Measurements from ENCODE around the gene GAMT. TPM values are rescaled to one million over a fixed set of nuclear protein-coding genes. Genes with fewer than 3 reads are reported as not detected.

Gene GAMT
- total RNA-seq, 1 donor: 23.3 TPM

- H3K4me3 ChIP-seq (ENCODE audit: low read depth, low read length): peak overlapping the region; percentile 88
- TF ChIP-seq CTCF (IDR thresholded peaks at IDR 0.05; ENCODE audit: insufficient read depth, low read depth, low read length): no peak
- peak; percentile 40 for DNase-seq (ENCODE audit: low read depth)
Observed at GRCh38 chr19:1355568-1356507, 45.5 kb downstream of the GAMT start.

- H3K4me3 ChIP-seq (ENCODE audit: low read depth, low read length): peak overlapping the region; percentile 88
Observed at GRCh38 chr19:1354970-1355567, 46.3 kb downstream of the GAMT start.

GRCh38 chr19:1353144-1353543, 48.2 kb downstream of the GAMT start:
- no peak overlapping the region for H3K4me3 ChIP-seq (ENCODE audit: low read depth, low read length)
- TF ChIP-seq CTCF (IDR thresholded peaks at IDR 0.05; ENCODE audit: insufficient read depth, low read depth, low read length): no peak
- DNase-seq (ENCODE audit: low read depth): no peak

More at GRCh38 chr19:1354970-1355567, 46.3 kb downstream of the GAMT start:
- DNase-seq (ENCODE audit: low read depth): no peak
- TF ChIP-seq CTCF (IDR thresholded peaks at IDR 0.05; ENCODE audit: insufficient read depth, low read depth, low read length): no peak

- no peak for DNase-seq (ENCODE audit: low read depth)
- H3K4me3 ChIP-seq (ENCODE audit: low read depth, low read length): no peak overlapping the region
- no peak for TF ChIP-seq CTCF (IDR thresholded peaks at IDR 0.05; ENCODE audit: insufficient read depth, low read depth, low read length)
Observed at GRCh38 chr19:1351381-1351851, 49.9 kb downstream of the GAMT start.

- TF ChIP-seq CTCF (IDR thresholded peaks at IDR 0.05; ENCODE audit: insufficient read depth, low read depth, low read length): no peak
Observed at GRCh38 chr19:1350867-1351266, 50.5 kb downstream of the GAMT start.

GRCh38 chr19:1349211-1349610, 52.1 kb downstream of the GAMT start:
- TF ChIP-seq CTCF (IDR thresholded peaks at IDR 0.05; ENCODE audit: insufficient read depth, low read depth, low read length): no peak
- no peak for DNase-seq (ENCODE audit: low read depth)
- no peak overlapping the region for H3K4me3 ChIP-seq (ENCODE audit: low read depth, low read length)

More at GRCh38 chr19:1350867-1351266, 50.5 kb downstream of the GAMT start:
- H3K4me3 ChIP-seq (ENCODE audit: low read depth, low read length): no peak overlapping the region
- DNase-seq (ENCODE audit: low read depth): no peak

Other genes starting within 250 kb of the GAMT start
- 69.5 and 69.9 TPM in 2 replicates for gene SBNO2, start 227.3 kb downstream of the GAMT start, total RNA-seq
- 90.8 and 94.1 TPM in 2 replicates for gene STK11, start 195.8 kb downstream of the GAMT start, total RNA-seq
- 5.8 and 6.0 TPM in 2 replicates for gene CBARP, start 163.5 kb downstream of the GAMT start, total RNA-seq
- gene ATP5F1D, start 159.8 kb downstream of the GAMT start, total RNA-seq: 12.1 and 15.1 TPM in 2 replicates
- gene MIDN, start 153.0 kb downstream of the GAMT start, total RNA-seq: 14.2 and 15.5 TPM in 2 replicates
- 85.5 and 140 TPM in 2 replicates for gene CIRBP, start 132.2 kb downstream of the GAMT start, total RNA-seq
- 17.3 and 21.9 TPM in 2 replicates for gene FAM174C, start 126.0 kb downstream of the GAMT start, total RNA-seq
- gene EFNA2, start 115.7 kb downstream of the GAMT start, total RNA-seq: not detected in 2 replicates
- 33.7 and 61.2 TPM in 2 replicates for gene NDUFS7, start 17.6 kb downstream of the GAMT start, total RNA-seq
- gene DAZAP1, start 6.0 kb upstream of the GAMT start, total RNA-seq: 54.4 and 61.7 TPM in 2 replicates
- 346 and 444 TPM in 2 replicates for gene RPS15, start 36.9 kb upstream of the GAMT start, total RNA-seq
- 0.32 and 0.43 TPM in 2 replicates for gene APC2, start 48.6 kb upstream of the GAMT start, total RNA-seq
- 29.6 and 32.8 TPM in 2 replicates for gene C19orf25, start 77.7 kb upstream of the GAMT start, total RNA-seq
- 1.3 and 1.9 TPM in 2 replicates for gene PCSK4, start 88.8 kb upstream of the GAMT start, total RNA-seq
- 0.43 and 0.97 TPM in 2 replicates for gene REEP6, start 89.6 kb upstream of the GAMT start, total RNA-seq
- gene ADAMTSL5, start 111.5 kb upstream of the GAMT start, total RNA-seq: 6.4 and 6.9 TPM in 2 replicates
- gene PLK5, start 122.5 kb upstream of the GAMT start, total RNA-seq: under 0.01 TPM in 1 of 2 replicates, not detected in the other
- 33.7 and 48.6 TPM in 2 replicates for gene MEX3D, start 166.8 kb upstream of the GAMT start, total RNA-seq
- gene MBD3, start 191.3 kb upstream of the GAMT start, total RNA-seq: 73.4 and 103 TPM in 2 replicates
- gene UQCR11, start 203.9 kb upstream of the GAMT start, total RNA-seq: 49.3 and 53.5 TPM in 2 replicates